Ecto neural progenitor cell (in vitro differentiated cells): ENCODE data around the gene CES5A.
"Not testable (repeated sequence)": the region's sequence is repeated elsewhere in the genome, so short reads cannot be mapped to it uniquely, and the experiment has no call there.

Experiments used
- DNase-seq: peaks from one replicate; pipeline ENCODE4 v3.0.0-alpha.2; 2018; ENCODE audit warnings: low spot score

The CES5A gene

DNA sequence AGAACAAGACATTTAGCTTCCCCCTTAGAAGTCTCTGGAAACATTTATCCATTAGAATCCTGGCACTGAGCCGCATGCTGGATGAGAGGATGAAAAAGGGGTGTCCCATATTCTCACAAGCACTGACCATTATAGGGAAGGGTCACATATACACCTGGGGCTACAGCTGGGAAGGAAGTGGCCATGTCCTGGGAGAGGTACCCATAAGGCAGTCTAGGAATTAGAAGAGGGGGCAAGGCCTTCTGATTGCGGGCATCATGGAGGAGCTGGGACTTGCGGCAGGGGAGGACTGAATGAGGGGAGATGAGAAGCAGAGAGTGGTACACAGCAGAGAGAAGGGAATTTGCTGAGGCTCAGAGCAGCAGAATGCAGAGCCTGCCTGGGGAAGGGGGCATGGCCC, 45.9 kb downstream of the CES5A start:
- peak; percentile 32 for DNase-seq

DNA sequence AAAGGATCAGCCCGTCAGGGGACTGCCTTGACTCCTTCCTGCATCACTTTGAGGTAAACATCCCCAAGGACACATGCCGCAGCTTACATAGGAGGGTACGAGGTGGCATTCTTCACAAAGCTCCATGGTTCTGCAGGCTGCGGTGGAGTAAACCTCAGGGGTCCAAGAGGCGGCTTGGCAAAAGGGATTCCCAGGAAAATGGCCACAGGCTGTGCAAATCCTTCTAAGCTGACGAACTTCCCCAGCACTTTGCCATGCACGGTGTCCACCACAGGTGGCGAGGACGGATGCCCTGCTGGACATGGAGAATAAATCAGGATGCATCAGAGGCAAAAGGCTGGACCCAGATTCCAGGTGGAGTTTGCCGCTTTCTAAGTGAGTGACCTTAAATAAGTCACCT, 46.5 kb downstream of the CES5A start:
- peak; percentile 33 for DNase-seq

DNA sequence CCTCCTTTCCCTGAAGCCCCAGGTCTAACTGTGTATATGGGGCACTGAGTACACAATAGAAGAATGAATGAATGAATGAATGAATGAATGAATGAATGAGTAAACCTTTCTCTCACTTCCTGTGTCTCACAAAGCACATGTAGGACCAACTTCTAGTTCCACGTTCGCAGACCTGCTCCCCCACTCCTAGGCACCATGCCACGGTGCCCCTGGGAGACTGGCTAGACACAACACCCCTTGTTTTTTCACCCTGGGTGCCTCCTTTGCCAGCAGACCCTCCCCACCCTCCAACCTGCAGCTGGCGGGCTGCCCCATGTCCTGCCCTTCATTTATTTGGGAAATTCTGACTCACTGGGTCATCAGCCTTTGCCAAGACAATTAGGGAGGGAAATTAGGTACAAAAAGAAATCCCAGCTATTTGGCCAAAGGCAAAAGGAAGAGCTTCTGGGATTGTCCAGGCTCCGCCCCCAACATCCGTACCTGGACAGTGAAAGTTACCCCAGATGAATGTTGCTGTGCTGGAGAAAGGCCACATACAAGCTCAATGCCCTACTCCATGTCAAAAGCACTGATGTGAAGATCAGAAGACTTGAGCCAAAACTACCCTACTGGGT, 50.0 kb downstream of the CES5A start:
- no peak for DNase-seq

DNA sequence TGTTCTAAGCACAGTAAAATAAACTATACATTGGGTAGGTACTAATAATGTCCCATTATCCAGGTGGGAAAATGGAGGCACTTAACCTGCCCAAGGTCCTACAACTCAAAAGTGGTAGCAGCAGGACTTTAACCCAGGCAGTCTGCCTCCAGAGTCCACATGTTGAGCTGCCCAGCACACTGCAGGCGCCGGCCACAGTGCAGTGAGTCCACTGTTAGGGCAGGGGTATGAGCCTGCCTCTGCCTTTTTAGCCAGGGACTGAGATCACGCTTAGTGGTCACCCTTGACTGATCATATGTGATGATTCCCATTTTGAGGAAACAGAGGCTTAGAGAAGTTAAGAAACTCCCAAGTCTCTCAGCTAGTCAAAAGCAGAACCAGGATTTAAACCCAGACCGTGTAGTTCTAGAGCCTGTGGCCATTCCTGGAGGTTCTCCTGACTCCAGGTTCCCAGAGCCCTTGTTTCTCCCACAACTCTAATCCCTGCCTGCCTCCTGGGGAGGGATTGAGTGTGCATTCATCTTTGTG, 50.6 kb downstream of the CES5A start:
- no peak for DNase-seq

DNA sequence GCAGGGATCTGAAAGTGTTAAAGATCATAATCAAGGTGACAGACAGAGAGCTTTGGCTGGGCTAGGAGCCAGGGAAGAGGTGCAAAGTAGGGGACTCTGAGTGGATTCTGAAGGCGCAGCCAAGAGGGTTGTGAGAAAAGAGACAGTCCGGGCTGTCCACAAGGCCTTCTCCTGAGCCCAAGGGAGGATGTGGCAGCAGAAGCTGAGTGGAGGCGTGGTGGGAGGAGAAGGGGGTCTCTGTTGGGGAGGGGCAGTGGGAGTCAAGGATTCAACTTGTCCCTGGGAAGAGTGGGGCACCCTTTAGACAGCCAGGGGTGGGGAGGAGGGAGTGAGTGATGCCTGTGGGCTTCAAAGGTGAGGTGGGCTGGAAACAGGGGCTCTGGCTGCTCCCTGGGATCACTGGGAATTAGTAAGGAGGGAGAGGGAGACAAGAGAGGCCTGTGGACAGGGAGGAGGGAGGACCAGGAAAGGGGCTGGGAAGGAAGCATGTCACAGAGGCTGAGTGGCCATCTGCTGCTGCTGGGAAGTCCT, 52.8 kb downstream of the CES5A start:
- DNase-seq = no peak

DNA sequence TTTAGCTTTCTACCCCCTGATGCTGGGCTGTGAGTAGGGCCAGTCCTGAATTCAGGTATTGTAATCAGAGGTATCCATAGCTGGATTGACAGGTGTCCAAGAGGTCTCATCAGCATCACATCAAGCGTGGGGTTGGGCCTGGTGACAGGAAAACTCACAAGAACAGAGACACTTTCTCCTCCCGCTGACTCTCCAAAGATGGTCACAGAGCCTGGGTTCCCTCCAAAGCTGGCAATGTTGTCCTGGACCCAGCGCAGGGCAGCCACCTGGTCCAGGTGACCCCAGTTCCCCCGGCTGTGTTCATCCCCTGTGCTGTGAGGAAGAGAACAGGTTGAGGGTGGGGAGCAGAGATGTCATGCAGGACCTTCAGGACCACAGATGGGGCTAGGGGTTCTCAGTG, 54.0 kb downstream of the CES5A start:
- DNase-seq = no peak

DNA sequence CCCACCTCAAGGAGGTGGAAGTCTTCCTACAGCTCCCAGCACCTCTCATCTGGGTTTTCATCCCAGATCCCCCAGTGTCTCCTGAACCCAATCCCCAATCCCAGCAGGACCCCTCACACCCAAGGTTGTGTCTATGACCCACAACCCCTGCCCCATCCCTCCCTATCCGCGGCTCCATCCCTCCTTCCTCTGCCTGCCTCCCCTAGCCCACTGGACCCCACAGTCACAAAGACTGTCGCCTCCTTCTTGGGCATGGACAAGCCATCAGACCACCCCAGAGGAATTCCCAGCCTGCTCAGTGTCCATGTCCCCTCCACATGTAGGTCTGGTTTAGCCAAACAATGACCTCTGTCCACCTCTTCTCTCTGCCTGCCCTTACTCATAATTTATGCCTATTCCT, 54.6 kb downstream of the CES5A start:
- no peak for DNase-seq

DNA sequence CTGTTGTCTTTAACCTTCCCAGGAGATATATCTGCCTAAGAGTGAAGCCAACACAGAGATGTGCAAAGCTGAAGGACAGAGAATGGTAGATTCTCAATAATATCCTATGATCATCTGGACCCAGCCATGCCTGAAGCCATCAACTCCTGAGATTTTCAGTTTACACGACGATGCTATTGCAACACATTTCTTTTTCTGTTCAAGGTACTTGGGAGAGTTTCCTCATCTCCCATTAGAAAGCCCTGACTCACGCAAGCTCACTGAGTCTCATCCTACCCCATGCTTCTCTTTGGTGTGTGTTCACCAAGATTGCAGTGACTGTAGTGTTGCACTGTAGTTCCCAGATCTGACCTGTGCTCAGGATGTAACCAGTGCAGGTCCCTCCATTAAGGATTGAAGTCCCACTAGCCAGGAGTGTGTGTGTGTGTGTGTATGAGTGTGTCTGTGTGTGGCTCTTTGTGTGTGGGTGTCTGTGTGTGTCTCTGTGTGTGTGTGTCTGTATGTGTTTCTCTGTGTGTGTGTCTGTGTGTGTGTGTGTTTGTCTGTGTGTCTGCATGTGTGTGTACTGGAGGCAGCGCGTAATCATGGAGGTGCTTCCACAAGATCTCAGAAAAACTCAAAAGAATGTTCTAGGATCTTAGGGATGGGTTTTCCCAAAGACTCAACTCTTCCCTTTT, 57.8 kb downstream of the CES5A start:
- no peak for DNase-seq

DNA sequence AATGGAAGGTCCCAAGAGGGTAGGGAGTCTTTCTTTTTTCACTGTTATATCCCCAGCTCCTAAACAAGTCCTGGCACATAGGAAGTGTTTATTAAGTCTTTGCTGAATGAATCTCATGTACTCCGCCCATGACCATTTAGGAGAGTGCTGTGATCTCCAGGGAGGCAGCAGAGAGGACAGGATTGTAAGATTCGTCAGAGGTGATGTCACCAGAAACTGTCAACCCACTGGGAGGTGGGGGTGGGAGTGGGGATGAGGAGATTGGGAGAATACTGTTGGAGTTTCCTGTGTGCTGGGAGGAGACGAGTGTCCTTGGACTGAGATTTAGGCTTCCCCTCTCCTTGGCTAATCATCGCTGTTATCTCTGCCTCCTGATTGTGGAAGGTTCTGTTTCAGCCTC, 59.0 kb downstream of the CES5A start:
- DNase-seq = not testable (repeated sequence)

DNA sequence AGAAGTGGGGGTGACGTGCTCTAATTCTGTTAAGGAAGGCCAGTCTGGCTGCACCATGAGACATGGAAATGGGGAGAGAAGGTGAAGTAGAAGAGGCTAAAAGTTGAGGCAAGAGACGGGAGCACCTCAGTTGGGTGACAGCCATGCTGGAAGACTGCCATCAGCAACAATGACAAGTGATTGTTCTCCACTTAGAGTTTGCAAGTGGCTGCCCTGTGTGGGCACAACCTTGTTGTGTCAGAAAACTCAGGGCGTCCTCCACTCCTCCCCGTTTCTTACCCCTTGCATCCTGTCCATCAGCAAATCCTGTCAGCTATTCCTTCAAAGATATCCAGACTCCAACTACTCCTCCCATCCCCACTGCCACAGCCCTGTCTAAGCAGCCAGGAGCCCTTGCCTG, 59.9 kb downstream of the CES5A start:
- no peak for DNase-seq

DNA sequence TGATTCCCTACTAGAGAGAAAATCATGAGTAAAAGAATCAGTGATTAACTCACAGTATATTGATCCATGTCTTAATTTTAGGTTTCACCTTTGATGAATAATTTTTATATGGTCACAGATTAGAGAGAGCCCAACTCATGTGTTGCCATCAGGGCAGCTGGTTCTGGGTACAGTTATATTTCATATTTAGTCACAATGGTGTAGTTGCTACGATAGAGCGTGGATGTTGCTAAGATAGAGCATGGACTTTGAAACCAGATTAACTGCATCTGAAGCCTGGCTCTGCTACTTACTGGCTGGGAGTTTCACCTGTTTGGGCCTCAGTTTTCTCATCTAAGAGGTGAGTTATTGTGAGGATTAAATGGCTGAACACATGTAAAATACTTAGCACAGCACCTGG, 61.0 kb downstream of the CES5A start:
- DNase-seq = not testable (repeated sequence)

DNA sequence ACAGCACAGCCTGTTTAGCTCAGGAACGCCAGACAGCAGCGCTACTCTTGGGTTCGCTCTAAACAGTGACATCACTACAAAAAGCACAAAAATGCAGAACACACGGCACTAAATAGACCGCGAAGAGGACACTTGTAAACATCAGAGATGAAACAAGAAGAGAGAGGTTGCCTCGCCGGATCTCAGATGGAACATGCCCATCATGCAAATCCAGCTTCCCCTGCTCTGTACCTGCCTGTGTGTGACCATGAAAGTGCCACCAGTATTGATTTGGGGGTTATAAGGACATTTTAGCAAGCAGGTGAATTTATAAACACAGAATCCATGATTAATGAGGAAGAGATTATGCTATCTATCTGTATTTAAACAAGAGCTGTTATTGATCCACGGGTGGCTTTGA, 61.4 kb downstream of the CES5A start:
- not testable (repeated sequence) for DNase-seq

DNA sequence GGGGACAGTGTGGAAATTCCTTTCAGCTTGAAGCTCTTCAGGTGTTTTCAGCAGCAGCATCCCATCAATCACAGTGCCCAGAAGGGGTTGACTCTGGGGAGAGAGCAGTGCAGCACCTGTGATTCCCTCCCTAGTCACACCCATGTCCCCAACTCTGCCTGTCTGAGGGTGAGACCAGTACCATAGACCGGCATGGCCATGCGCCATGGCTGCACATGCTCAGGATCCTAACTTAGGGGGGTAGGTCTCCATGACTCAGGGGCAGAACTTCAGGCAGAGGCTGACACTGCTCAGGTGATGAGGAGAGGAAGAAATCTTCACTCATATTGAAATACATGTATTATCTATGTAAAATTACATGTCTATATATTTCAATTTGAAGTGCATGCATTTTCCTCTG, 62.2 kb downstream of the CES5A start:
- no peak for DNase-seq

DNA sequence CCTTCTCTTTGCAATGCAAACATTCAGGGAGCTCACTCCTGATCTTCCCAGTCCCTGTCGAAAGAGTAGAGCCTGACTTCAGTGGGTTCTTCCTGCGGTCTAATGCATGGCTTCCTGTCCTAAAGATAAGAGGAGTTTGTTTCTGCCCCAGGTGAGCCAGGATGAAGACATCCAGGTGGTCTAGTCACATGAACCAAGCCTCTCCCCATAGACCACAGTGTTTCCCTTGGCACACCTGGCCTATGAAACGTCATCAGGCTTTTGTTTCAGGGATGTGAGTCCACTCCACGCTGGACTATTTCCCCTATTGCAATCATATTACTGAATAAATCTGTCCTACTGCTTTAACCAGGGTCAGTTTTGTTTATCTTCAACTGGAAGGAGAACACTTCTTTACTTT, 63.4 kb downstream of the CES5A start:
- no peak for DNase-seq

DNA sequence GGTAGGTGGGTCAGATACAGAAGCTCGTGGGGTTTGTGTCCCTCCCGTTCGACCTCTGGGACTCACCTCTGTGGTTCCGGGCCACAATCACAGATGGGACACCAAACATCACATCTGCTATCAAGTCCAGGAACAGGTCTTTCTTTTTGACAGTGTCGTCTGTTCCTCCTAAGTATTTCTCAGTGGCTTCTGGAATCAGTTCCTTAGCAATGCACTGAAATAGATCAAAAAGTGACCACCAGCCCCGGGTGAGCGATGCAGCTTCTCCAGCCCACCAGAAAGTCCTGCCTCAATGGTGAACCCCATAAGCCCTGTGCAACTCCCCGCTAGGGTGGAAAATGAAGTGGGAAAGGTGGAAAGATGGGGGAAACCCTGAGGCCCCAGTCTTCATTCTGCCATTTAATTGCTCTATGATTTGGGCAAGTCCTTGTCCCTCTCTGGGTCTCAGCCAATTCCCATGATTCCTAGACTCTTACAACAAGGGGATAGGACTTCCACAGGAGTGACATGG, 64.7 kb downstream of the CES5A start:
- no peak for DNase-seq

DNA sequence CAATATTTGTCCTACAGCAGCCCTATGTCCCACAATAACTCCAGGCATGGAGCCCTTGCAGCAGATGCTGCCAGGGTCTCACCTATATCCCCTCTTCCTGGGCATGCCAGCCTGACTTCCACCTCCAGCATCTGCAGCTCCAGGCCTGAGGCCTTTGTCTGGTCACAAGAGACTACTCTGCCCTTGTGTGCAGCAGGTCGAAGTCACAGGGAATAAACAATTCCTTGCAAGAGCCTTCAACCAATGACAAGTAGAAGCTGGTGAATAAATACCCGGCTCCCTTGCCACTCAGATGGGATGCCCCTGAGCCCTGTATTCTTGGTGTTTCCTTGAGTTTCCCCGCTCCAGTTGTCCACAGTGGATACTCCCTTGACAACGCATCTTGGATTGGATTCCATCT, 65.3 kb downstream of the CES5A start:
- DNase-seq = no peak

DNA sequence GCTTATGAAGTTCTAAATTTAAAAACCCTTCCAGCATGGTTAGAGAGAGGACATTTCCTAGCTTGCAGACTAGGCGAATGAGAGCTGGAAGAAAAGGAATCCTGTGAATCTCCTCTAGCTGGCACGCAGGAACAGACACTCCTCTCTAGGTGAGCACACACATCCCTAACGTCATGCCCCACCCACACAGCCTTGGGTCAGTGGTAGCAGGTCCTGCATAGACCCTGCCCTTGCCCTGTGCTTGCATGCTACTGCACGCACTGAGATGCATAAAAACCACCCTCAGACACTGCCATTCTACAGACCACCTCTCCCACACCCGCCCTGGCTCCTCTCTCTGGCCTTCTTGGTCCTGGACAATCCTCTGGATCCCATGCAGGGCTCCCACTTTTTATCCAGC, 65.8 kb downstream of the CES5A start:
- DNase-seq = no peak

DNA sequence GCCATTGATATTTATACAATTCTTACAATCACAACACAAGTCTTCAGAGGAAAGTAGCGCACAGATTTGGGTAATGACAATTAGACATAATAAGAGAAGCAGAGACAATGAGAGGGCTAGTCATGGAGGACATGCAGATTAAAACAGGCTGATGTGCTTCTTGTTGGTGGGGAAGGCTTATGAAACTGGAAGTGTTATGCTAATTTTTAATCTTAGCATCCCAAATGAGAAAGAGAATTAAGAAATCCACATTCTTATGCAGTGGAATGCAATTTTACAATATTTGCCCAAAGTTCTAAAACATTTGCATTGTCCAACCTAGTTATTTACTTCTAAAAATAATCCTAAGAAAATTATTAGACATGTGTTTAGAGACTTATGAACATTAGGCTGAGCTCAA, 66.9 kb downstream of the CES5A start:
- not testable (repeated sequence) for DNase-seq

DNA sequence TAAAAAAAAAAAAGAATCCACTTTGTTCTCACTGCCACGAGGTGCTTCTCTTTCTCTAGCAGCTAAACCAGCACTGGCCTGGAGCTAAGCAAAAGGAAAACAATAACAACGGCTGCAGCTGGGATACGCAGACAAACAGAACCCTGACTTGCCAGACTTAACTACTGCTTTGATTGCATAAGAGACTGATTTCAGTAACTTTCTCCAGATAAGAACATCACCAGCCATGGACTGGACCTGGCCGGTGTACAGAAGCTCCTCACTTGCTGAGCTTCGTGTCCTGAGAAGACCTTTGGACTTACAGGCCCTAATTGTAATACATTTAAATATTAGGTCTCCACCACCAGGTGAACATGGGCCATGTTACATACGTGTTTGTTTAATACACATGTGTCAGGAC, 70.1 kb downstream of the CES5A start:
- not testable (repeated sequence) for DNase-seq

DNA sequence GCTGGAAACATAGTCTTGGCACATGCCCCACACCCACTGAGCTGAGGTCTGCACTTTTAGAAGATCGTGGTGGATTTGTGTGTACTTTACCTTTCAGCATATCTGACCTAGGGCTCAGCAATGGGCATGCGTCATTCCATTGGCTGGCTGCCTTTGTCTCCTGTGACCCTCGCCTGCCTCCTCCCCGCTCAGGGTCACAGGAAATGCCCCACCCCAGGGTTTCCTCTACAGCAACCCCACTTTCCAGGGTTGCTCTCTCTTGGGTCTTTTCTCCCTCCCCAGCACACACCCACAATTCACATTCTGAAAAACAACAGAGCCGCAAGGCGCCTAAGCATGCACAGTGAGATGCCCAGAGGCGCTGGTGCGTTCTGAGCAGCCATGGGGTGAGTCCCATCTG, 71.5 kb downstream of the CES5A start:
- DNase-seq = not testable (repeated sequence)
